ENCODE data around the gene FMO4.
"Not testable (repeated sequence)": the region's sequence is repeated elsewhere in the genome, so short reads cannot be mapped to it uniquely, and the experiment has no call there.

FMO4 gene

GRCh38 chr1:171350594-171350993 is 36.6 kb downstream of the FMO4 start:
- Histone ChIP-seq H3K4me1 (ENCODE audit: insufficient read depth, low read length) (no peaks in the 10 kb centered on the region), H3K9ac (ENCODE audit: low read depth, low read length) (no peak overlapping the region), H3K36me3 (ENCODE audit: insufficient read depth, low read length) (no peaks in the 10 kb centered on the region), H3K9me3 (ENCODE audit: control insufficient read depth, insufficient read depth, low read length) (no peaks in the 10 kb centered on the region; the same call in 1 of the 2 replicates)

GRCh38 chr1:171351961-171352360 is 38.0 kb downstream of the FMO4 start:
- H3K9me3 ChIP-seq (ENCODE audit: control insufficient read depth, insufficient read depth, low read length) = no peaks in the 10 kb centered on the region
- H3K36me3 ChIP-seq (ENCODE audit: insufficient read depth, low read length) = no peaks in the 10 kb centered on the region
- H3K4me1 ChIP-seq (ENCODE audit: insufficient read depth, low read length) = no peaks in the 10 kb centered on the region
- no peak overlapping the region for H3K9ac ChIP-seq (ENCODE audit: low read depth, low read length)

GRCh38 chr1:171352554-171352953 is 38.6 kb downstream of the FMO4 start:
- H3K36me3 ChIP-seq (ENCODE audit: insufficient read depth, low read length) = no peaks in the 10 kb centered on the region
- H3K4me1 ChIP-seq (ENCODE audit: insufficient read depth, low read length) = no peaks in the 10 kb centered on the region
- H3K9ac ChIP-seq (ENCODE audit: low read depth, low read length) = no peak overlapping the region
- no peaks in the 10 kb centered on the region for H3K9me3 ChIP-seq (ENCODE audit: control insufficient read depth, insufficient read depth, low read length)

- Histone ChIP-seq H3K9ac (ENCODE audit: low read depth, low read length) (no peak overlapping the region), H3K36me3 (ENCODE audit: insufficient read depth, low read length) (no peaks in the 10 kb centered on the region), H3K4me1 (ENCODE audit: insufficient read depth, low read length) (no peaks in the 10 kb centered on the region), H3K9me3 (ENCODE audit: control insufficient read depth, insufficient read depth, low read length) (no peaks in the 10 kb centered on the region)
These were observed 41.7 kb downstream of the FMO4 start for GRCh38 chr1:171355727-171356126.

- H3K4me1 ChIP-seq (ENCODE audit: insufficient read depth, low read length) = no peaks in the 10 kb centered on the region
- no peaks in the 10 kb centered on the region for H3K36me3 ChIP-seq (ENCODE audit: insufficient read depth, low read length)
- no peaks in the 10 kb centered on the region for H3K9me3 ChIP-seq (ENCODE audit: control insufficient read depth, insufficient read depth, low read length)
- no peak overlapping the region for H3K9ac ChIP-seq (ENCODE audit: low read depth, low read length)
These were observed 43.2 kb downstream of the FMO4 start for GRCh38 chr1:171357179-171357578.

- H3K36me3 ChIP-seq (ENCODE audit: insufficient read depth, low read length); H3K4me1 ChIP-seq (ENCODE audit: insufficient read depth, low read length); H3K9me3 ChIP-seq (ENCODE audit: control insufficient read depth, insufficient read depth, low read length); H3K9ac ChIP-seq (ENCODE audit: low read depth, low read length): not testable (repeated sequence)
These were observed 45.3 kb downstream of the FMO4 start for GRCh38 chr1:171359355-171359648.

GRCh38 chr1:171359731-171360527 is 45.9 kb downstream of the FMO4 start:
- not testable (repeated sequence) for H3K9ac ChIP-seq (ENCODE audit: low read depth, low read length); H3K4me1 ChIP-seq (ENCODE audit: insufficient read depth, low read length); H3K36me3 ChIP-seq (ENCODE audit: insufficient read depth, low read length); H3K9me3 ChIP-seq (ENCODE audit: control insufficient read depth, insufficient read depth, low read length)

- Histone ChIP-seq H3K36me3 (ENCODE audit: insufficient read depth, low read length) (no peaks in the 10 kb centered on the region), H3K9me3 (ENCODE audit: control insufficient read depth, insufficient read depth, low read length) (no peaks in the 10 kb centered on the region), H3K9ac (ENCODE audit: low read depth, low read length) (no peak overlapping the region), H3K4me1 (ENCODE audit: insufficient read depth, low read length) (no peaks in the 10 kb centered on the region)
These were observed 52.1 kb downstream of the FMO4 start for GRCh38 chr1:171366085-171366484.

GRCh38 chr1:171366816-171367215 is 52.8 kb downstream of the FMO4 start:
- Histone ChIP-seq H3K36me3 (ENCODE audit: insufficient read depth, low read length) (no peaks in the 10 kb centered on the region), H3K9me3 (ENCODE audit: control insufficient read depth, insufficient read depth, low read length) (no peaks in the 10 kb centered on the region), H3K4me1 (ENCODE audit: insufficient read depth, low read length) (0 out of 2 replicates have a peak, but pooled peaks cover under 1% of the 10 kb centered on the region), H3K9ac (ENCODE audit: low read depth, low read length) (no peak overlapping the region)

- no peaks in the 10 kb centered on the region for H3K9me3 ChIP-seq (ENCODE audit: control insufficient read depth, insufficient read depth, low read length)
- no peak overlapping the region for H3K9ac ChIP-seq (ENCODE audit: low read depth, low read length)
- peaks cover 7% of the 10 kb centered on the region; the same call in 1 of the 2 replicates for H3K4me1 ChIP-seq (ENCODE audit: insufficient read depth, low read length)
- H3K36me3 ChIP-seq (ENCODE audit: insufficient read depth, low read length) = no peaks in the 10 kb centered on the region
These were observed 53.5 kb downstream of the FMO4 start for GRCh38 chr1:171367436-171367835.

- Histone ChIP-seq H3K36me3 (ENCODE audit: insufficient read depth, low read length) (no peaks in the 10 kb centered on the region), H3K9me3 (ENCODE audit: control insufficient read depth, insufficient read depth, low read length) (no peaks in the 10 kb centered on the region), H3K9ac (ENCODE audit: low read depth, low read length) (no peak overlapping the region), H3K4me1 (ENCODE audit: insufficient read depth, low read length) (peaks cover 7% of the 10 kb centered on the region; the same call in 1 of the 2 replicates)
These were observed 58.6 kb downstream of the FMO4 start for GRCh38 chr1:171372418-171373084.

- H3K9me3 ChIP-seq (ENCODE audit: control insufficient read depth, insufficient read depth, low read length); H3K4me1 ChIP-seq (ENCODE audit: insufficient read depth, low read length); H3K36me3 ChIP-seq (ENCODE audit: insufficient read depth, low read length): not testable (repeated sequence)
- peak overlapping the region; percentile 36; the same call in 1 of the 2 replicates for H3K9ac ChIP-seq (ENCODE audit: low read depth, low read length)
These were observed 59.6 kb downstream of the FMO4 start for GRCh38 chr1:171373357-171374122.

- Histone ChIP-seq H3K9me3 (ENCODE audit: control insufficient read depth, insufficient read depth, low read length) (no peaks in the 10 kb centered on the region; the same call in 1 of the 2 replicates), H3K4me1 (ENCODE audit: insufficient read depth, low read length) (no peaks in the 10 kb centered on the region), H3K9ac (ENCODE audit: low read depth, low read length) (no peak overlapping the region), H3K36me3 (ENCODE audit: insufficient read depth, low read length) (no peaks in the 10 kb centered on the region)
These were observed 65.9 kb downstream of the FMO4 start for GRCh38 chr1:171379846-171380245.

GRCh38 chr1:171381866-171382210 is 67.9 kb downstream of the FMO4 start:
- Histone ChIP-seq H3K4me1 (ENCODE audit: insufficient read depth, low read length) (no peaks in the 10 kb centered on the region), H3K9me3 (ENCODE audit: control insufficient read depth, insufficient read depth, low read length) (no peaks in the 10 kb centered on the region; the same call in 1 of the 2 replicates), H3K9ac (ENCODE audit: low read depth, low read length) (no peak overlapping the region), H3K36me3 (ENCODE audit: insufficient read depth, low read length) (no peaks in the 10 kb centered on the region)

- H3K4me1 ChIP-seq (ENCODE audit: insufficient read depth, low read length) = no peaks in the 10 kb centered on the region
- no peaks in the 10 kb centered on the region; the same call in 1 of the 2 replicates for H3K9me3 ChIP-seq (ENCODE audit: control insufficient read depth, insufficient read depth, low read length)
- H3K36me3 ChIP-seq (ENCODE audit: insufficient read depth, low read length) = no peaks in the 10 kb centered on the region
- H3K9ac ChIP-seq (ENCODE audit: low read depth, low read length) = no peak overlapping the region
These were observed 70.5 kb downstream of the FMO4 start for GRCh38 chr1:171384496-171384895.

Measured in ES-I3 (cell line).